MV-4-11 (cell line): ENCODE results near the gene ITPKA.
"Not testable (repeated sequence)": the region's sequence is repeated elsewhere in the genome, so short reads cannot be mapped to it uniquely, and the experiment has no call there.

Experiments
- DNase-seq: peaks from one replicate; lab custom pipeline; 2025; lab: John Stamatoyannopoulos, UW

Gene ITPKA

DNA sequence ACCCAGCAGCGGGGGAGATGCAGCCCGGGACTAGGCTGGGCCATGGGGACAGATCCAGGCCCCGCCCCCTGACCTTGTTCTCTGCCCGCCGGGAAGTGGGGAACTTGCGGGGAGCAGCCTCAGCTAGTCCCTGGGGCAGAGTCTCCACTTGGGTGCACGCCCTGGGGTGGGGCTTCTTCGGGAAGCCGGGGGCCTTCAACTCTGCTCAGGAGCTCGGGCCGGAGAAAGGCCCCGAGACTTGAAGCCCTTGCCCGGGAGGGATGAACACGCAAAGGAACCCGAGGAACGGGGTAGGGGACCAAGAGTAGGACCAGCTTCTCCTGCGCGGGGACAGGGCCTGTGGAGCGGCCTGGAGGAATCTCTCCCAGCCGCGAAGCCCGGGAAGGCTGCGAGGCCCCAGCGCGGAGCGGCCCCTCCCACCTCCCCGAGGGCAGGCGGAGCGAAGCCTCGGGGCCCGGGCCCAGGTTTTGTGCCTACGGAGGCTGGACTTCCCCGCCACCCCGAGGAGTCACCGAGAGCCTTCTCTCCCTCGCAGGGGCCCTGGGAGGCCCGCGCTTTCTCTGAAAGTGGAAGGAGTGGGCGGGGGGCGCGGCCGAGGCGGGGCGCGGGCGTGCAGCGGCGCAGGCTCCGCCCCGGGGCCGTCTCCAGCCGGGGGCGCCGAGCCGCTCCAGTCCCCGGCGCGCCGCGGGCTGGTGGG is at the start of gene ITPKA:
Gene ITPKA, plus strand, starts transcription at position 670 of the 697 bp plus-strand sequence. CDS start 54 bp downstream, outside the sequence.
- peak; percentile 57 for DNase-seq

DNA sequence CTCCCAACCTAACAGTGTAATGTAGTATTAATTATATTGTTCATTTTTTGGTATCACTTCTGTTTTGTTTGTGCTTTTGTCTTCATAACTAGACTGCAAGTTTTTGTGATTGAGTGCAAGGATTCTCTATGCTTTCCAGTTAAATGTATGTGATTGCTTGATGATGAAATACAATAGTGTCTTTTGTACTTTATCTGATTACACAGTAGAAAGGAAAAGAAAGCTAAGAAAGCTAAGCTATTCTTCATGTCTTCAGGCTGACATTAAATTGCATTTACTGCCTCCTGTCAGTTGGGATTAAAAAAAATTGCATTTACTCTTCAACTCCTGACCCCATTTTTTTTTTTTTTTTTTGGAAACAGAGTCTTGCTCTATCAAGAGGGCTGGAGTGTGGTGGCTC is 48.3 kb upstream of the ITPKA start:
- DNase-seq: no peak

DNA sequence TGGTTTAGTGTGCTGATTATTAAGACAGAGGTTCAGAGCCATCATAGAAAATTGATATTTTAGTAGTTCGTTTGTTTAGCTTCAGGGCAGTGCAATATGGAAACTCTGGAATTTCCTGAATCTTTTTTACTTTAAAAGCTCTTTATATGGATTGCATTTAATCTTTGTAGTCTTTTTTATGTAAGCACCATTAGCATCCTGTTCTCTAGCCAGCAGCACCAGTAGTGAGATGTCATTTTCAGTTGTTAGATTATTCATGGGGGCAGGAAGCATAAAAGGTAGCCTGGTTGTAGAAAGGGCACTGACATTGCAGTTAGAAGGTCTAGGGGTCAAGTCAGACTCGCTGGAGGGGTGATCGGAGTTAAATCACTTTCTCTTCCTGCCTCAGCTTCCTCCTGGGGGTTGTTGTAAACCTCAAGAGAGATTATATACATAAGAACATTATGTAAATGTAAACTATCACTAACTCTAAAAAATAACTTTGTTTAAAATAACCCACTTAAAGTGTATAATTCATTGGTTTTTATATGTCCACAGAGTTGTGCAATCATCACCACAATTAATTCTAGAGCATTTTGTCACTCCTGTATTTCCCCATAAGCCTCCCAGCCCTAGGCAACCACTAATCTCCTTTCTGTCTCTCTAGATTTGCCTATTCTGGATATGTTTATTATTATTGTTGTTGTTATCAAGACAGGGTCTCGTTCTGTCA is 31.4 kb upstream of the ITPKA start:
- DNase-seq: peak; percentile 78

GRCh38 chr15:41464889-41465580 is 28.6 kb upstream of the ITPKA start:
- DNase-seq: no peak

DNA sequence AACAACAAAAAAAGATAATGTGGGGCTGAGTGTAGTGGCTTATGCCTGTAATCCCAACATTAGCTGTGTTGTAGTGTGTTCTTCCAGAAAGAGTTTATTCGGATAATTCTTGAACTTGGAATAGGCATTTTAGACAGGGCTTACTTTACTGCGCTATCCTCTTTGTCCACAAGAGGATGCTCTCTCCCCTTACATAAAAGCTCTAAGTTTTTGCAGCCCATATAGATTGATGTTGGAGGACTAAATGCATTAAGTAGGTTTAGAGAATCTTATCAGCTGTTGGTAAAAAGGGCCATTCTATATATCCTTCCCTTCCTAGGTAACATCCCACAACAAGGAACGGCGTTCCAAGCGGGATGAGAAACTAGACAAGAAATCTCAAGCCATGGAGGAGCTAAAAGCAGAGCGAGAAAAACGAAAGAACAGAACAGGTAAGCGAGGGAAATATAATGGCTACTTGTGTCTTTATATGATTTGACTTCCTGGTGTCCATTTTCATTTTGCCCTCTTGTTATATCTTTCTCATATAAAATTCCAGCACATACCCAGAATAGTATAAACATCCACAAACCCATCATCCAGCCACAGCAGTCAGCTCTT is 27.8 kb upstream of the ITPKA start:
- peak; percentile 58 for DNase-seq

DNA sequence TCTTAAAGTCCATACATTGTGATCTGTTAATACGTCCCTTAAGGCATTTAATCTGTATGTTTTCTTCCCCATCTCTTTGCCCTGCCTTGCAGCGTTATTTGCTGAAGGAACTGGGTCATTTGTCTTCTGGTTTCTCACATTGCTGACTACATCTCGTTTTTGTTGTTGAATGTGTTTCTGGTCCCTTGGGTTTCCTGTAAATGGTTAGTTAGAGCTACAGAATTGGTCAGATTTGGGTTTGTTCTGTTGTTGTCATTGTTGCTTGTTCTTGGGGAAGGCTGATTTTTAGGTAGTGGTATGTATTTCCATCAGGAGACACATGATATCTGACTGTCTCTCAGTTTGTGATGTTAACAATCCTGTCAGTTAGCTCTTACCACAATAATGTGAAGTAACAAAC is 27.0 kb upstream of the ITPKA start:
- no peak for DNase-seq

DNA sequence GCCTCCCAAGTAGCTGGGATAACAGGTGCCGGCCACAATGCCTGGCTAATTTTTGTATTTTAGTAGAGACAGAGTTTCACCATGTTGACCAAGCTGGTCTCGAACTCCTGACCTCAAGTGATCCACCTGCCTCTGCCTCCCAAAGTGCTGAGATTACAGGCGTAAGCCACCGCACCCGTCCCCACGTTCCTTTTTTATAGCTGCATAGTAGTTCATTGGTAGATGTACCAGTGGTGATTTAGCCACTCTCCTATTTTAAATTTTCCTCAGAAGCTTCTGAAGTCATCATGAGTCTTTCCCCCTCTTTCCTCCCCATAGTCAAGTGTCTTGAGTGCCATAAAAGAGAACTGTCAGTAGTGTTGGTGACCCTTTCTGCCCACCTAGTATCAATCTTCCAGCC is 24.0 kb upstream of the ITPKA start:
- not testable (repeated sequence) for DNase-seq

DNA sequence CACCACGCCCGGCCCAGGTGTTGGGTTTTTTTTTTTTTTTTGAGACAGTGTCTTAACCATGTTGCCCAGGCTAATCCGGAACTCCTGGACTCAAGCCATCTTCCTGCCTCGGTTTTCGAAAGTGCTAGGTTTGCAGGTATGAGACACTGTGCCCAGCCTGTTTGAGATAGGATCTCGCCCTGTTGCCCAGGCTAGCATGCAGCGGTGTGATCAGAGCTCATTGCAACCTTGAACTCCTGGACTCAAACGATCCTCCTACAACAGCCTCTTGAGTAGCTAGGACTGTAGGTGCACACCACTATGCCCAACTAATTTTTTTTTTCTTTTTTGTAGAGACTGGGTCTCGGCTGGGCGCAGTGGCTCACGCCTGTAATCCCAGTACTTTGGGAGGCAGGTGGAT is 20.3 kb upstream of the ITPKA start:
- no peak for DNase-seq

DNA sequence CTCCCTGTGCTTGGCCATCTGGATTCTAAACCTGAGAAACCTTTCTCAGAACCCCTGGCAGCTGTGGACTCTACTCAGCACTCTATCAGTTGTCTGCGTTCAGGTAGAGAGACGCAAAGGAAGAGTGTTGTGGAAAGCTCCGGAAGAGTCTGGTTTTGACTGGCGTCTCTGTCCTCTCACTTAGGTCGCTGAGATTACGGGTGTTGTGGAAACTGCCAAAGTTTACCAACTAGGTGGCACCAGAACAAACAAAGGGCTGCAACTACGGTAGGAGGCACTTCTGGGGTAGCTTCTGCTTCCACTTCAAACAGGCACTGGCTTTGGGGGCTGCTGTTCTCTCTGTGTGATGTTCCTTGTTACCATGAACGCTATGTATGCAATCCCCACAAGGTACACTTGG is 19.2 kb upstream of the ITPKA start:
- no peak for DNase-seq

- DNase-seq: no peak
Measured at GRCh38 chr15:41474941-41475340, 18.7 kb upstream of the ITPKA start.

DNA sequence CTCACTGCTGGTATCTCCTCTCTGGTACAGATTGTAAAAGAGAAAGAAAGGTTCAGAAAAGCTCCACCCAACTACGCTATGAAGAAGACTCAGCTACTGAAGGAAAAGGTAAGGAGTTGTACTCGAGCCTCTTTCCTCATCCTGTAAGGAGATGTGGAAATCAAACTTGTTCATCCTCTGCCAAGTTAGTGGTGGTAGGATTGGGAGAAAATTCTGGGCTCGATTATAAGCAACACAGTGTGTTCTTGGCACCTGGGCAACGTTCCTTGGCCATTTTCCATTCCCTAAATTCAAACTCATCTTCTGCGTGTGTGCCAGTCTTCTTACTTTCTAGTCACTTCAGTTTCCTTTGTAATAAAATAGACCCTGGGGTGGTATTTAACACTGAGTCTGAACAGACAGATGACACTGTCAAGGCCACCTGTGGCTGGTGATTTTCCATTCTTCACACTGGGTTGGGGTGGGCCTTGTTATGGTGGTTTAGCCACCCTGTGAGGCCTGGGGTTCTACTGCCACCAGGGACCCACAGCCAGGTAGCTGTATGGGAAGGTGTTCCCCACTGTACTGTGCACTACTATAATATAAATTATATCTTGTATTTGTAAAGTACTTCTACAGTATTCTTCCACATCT is 17.1 kb upstream of the ITPKA start:
- no peak for DNase-seq

DNA sequence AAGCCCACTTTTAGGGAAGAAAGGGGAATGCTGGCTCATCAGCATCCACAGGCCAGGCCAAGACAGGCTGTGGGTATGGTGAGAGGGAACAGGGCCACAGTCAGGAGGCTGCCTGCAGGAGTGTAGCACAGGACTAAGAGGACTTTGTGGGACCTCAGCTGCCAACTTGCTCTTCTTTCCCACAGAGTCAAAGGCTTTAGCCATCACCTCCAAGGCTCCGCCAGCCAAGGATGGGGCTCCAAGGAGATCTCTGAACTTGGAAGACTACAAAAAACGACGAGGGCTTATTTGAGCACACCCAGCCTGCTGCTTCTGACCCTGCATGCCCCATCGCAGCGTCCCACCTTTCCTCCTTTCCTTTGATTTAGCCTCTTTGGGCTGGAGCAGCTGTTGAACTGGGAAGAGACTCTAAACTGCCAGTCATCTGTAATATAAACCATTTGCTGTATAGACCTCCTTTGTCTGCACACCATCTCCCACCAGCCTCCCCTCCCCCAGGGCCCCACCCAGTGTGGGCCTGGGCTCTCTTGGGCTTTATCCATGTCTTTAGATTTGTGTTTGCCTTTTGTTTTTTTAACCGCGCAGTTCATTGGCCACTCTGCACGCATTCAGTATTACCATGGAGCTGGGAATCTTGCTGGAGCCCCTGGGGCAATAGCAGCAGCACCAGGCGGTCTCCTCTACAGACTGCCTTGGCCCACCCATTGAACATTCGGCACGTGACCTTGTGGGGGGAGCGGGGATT is 13.1 kb upstream of the ITPKA start:
- DNase-seq: no peak

DNA sequence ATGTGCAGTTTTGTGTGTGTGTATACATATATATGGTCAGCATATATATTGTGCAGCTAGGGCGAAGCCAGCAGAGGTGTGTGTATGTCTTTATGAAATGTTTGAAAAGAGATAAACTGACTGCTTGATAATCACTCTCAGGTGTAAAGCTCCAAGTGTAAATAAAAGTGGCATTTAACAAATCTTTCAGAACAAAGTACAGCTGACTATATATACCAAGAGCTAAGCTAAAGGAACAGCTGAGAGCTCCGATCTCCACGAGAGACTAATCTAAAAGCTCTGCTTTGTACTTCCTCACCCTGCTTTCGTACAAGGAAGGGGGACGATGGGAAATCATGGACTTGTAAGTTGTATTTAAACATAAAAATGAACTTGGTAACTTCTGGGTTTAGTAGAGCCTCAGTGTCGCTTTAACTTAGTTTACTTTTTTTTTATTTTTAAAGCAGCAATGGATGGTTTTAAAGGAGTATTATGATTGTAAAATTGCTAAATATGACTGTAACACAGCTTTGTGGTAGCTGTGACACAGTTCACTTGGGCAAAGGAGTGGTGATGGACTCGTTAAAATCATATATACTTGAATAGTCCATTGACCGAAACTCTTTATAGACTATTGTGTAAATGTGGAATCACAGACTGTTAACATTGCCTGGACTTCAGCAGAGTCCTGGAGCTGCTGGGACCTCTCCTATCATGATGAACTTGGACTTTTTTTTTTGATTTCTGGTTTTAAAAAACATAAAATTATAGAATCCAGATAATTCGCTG is 11.4 kb upstream of the ITPKA start:
- DNase-seq: no peak

DNA sequence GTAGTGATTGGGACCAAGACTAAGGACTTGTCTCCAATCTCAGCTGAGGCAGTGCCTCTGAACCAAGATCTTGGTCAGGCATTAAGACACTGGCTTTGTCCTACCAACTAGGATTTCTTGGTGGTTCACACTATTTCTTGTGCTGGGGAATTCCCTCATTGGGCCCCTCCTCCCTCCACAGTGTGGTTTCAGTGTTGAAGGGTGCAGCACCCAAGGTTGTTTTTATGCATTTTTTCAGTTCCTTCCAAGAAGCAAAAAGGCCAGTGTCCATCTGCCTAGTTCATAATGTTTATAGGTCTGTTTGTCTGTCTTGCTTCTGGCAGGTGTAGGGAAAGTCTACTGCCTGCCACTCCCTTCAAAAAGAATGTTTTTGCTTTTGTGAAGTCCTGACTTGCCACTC is 10.6 kb upstream of the ITPKA start:
- peak; percentile 44 for DNase-seq

GRCh38 chr15:41483519-41483918 is 10.2 kb upstream of the ITPKA start:
- DNase-seq: no peak

GRCh38 chr15:41484937-41485625 is 8.6 kb upstream of the ITPKA start:
- DNase-seq: no peak

DNA sequence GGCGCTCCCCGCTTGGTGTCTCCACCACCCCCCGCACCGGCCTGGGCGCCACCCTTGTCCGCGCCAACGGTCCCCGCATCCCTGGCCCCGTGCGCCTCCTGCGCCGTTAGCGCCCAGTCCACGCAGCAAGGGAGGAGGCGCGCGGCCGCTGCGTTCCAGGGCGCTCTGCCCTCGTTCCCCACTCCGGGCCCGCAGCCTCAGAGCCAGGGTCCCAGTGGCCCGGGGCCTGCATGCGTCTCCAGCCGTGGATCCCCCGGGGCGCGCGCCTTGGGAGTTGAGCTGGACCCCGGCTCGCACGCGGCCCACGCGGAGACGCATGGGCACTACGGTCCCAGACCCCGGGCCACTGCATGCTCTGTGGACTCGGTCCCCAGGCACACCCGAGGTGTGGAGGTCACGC is 7.4 kb upstream of the ITPKA start:
- DNase-seq: no peak

DNA sequence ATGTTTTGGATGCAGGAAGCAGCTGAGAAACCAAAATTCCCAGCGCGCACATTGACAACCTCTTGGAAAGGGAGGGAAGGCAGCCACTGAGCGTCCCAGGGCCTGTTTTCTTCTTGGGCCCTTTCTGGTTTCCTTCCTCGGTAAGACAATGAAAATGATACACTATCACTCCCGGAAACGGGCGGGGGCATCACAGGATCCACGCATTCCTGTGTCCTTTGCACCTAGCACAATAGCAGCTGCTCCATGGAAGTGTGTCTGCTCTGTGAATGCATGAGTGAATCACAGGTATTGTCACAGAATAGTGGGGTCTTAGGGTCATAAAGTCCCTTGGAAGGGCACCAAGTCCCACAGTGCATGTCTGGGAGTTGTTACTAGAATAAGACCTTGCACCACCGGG is 6.3 kb upstream of the ITPKA start:
- no peak for DNase-seq

DNA sequence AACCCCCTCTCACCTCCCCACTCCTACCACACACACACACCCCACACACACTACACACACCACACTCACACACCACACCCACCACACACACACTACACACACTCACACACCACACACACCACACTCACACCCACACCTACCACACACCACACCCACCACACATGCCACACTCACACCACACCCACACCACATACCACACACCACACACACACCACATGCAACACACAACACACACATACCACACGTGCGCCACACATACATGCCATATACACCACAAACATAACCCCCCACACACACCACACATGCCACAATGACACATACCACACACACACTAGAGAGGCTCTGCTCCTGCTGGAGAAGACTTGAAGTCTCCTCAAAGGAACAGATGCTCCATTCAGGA is 5.9 kb upstream of the ITPKA start:
- DNase-seq: no peak

GRCh38 chr15:41489641-41490040 is 4.0 kb upstream of the ITPKA start:
- DNase-seq: no peak
